Left ventricle myocardium inferior (tissue), 1 donor: Measurements from ENCODE around the gene ESR1. TPM values are rescaled to one million over a fixed set of nuclear protein-coding genes. Genes with fewer than 3 reads are reported as not detected.

ENCODE experiments used
- DNase-seq: peaks from one replicate; pipeline ENCODE4 v3.0.0-alpha.2; 2020
- H3K27ac ChIP-seq: fragments of 200-600 bp; replicated peaks from 2 replicates; pipeline ENCODE4 v1.8.0; 2021
- H3K27me3 ChIP-seq: fragments of 200-600 bp; 2 replicates; pipeline ENCODE4 v1.8.0; 2021; ENCODE audit warnings: low read depth
- H3K36me3 ChIP-seq: fragments of 200-600 bp; 2 replicates; pipeline ENCODE4 v1.8.0; 2021
- H3K4me1 ChIP-seq: fragments of 200-600 bp; 2 replicates; pipeline ENCODE4 v1.8.0; 2021
- H3K4me3 ChIP-seq: fragments of 200-600 bp; 2 replicates; pipeline ENCODE4 v1.8.0; 2021; ENCODE audit warnings: mild to moderate bottlenecking, moderate library complexity
- H3K9me3 ChIP-seq: fragments of 200-600 bp; replicated peaks from 2 replicates; pipeline ENCODE4 v1.8.0; 2021
- intact Hi-C: fragments of 100-400 bp; cut with micrococcal nuclease; formaldehyde crosslinking; loops from one replicate; pipeline ENCODE4 v1.11.0; 2022
- total RNA-seq: library from RNA; stranded (reverse); fragmentation: NEBNext Ultra II Directional; extraction: Animal tissue kit (Norgen Biotek cat#: 25700); gene quantifications from one replicate; pipeline ENCODE4 v1.2.1, GENCODE V29; 2021
- TF ChIP-seq, protein P1 (sequence below): fragments of 200-600 bp; IDR thresholded peaks from 2 replicates; pipeline ENCODE4 v1.8.0; 2021; ENCODE audit warnings: antibody characterized with exemption, mild to moderate bottlenecking, borderline replicate concordance
- donor health status: DM: no; HTN: yes; CAD: no; lungs with severe emphysema.

The ESR1 gene
- total RNA-seq, 1 donor from 2014 or later: 1.6 TPM

GRCh38 chr6:152121910-152122309 lies 314.4 kb downstream of the ESR1 start:
- intact Hi-C loops: loop anchor here (5.0 to 10.0 kb wide), 2 partner anchors 355 to 427 kb away; no protein-coding TSS in a partner anchor
- H3K4me1 ChIP-seq: peaks cover 44% of the 10 kb centered on the region
- no peak for DNase-seq
- H3K4me3 ChIP-seq: no peak overlapping the region
- H3K27me3 ChIP-seq: no peaks in the 10 kb centered on the region
- peak overlapping the region; percentile 36 for H3K27ac ChIP-seq
- no peaks in the 10 kb centered on the region for H3K9me3 ChIP-seq
- peaks cover 46% of the 10 kb centered on the region for H3K36me3 ChIP-seq
- TF ChIP-seq, protein P1, sequence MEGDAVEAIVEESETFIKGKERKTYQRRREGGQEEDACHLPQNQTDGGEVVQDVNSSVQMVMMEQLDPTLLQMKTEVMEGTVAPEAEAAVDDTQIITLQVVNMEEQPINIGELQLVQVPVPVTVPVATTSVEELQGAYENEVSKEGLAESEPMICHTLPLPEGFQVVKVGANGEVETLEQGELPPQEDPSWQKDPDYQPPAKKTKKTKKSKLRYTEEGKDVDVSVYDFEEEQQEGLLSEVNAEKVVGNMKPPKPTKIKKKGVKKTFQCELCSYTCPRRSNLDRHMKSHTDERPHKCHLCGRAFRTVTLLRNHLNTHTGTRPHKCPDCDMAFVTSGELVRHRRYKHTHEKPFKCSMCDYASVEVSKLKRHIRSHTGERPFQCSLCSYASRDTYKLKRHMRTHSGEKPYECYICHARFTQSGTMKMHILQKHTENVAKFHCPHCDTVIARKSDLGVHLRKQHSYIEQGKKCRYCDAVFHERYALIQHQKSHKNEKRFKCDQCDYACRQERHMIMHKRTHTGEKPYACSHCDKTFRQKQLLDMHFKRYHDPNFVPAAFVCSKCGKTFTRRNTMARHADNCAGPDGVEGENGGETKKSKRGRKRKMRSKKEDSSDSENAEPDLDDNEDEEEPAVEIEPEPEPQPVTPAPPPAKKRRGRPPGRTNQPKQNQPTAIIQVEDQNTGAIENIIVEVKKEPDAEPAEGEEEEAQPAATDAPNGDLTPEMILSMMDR: no peak

- no peak overlapping the region for H3K4me3 ChIP-seq
- TF ChIP-seq, protein P1: no peak
- peak overlapping the region; percentile 36 for H3K27ac ChIP-seq
- H3K27me3 ChIP-seq: no peaks in the 10 kb centered on the region
- peaks cover 44% of the 10 kb centered on the region for H3K4me1 ChIP-seq
- no peak for DNase-seq
- intact Hi-C loops: loop anchor here (5.0 to 10.0 kb wide), 2 partner anchors 355 to 428 kb away; no protein-coding TSS in a partner anchor
- H3K36me3 ChIP-seq: peaks cover 51% of the 10 kb centered on the region
- H3K9me3 ChIP-seq: no peaks in the 10 kb centered on the region
These were observed 315.0 kb downstream of the ESR1 start for GRCh38 chr6:152122434-152122833.

GRCh38 chr6:152123076-152123475 lies 315.6 kb downstream of the ESR1 start:
- TF ChIP-seq, protein P1: no peak
- Histone ChIP-seq H3K36me3 (peaks cover 54% of the 10 kb centered on the region), H3K4me3 (no peak overlapping the region), H3K9me3 (no peaks in the 10 kb centered on the region), H3K27ac (no peak overlapping the region), H3K27me3 (no peaks in the 10 kb centered on the region), H3K4me1 (peaks cover 48% of the 10 kb centered on the region)
- intact Hi-C loops: loop anchor here (5.0 to 10.0 kb wide), 2 partner anchors 356 to 428 kb away; no protein-coding TSS in a partner anchor
- no peak for DNase-seq

- H3K4me1 ChIP-seq: peaks cover 63% of the 10 kb centered on the region
- no peaks in the 10 kb centered on the region for H3K9me3 ChIP-seq
- no peaks in the 10 kb centered on the region for H3K27me3 ChIP-seq
- TF ChIP-seq, protein P1: peak; percentile 84
- DNase-seq: no peak
- intact Hi-C loops: loop anchor here (5.0 to 10.0 kb wide), 2 partner anchors 357 to 430 kb away; no protein-coding TSS in a partner anchor
- no peak overlapping the region for H3K4me3 ChIP-seq
- peaks cover 63% of the 10 kb centered on the region for H3K36me3 ChIP-seq
- H3K27ac ChIP-seq: peak overlapping the region; percentile 86
These were observed 317.1 kb downstream of the ESR1 start for GRCh38 chr6:152124429-152125074.

DNA sequence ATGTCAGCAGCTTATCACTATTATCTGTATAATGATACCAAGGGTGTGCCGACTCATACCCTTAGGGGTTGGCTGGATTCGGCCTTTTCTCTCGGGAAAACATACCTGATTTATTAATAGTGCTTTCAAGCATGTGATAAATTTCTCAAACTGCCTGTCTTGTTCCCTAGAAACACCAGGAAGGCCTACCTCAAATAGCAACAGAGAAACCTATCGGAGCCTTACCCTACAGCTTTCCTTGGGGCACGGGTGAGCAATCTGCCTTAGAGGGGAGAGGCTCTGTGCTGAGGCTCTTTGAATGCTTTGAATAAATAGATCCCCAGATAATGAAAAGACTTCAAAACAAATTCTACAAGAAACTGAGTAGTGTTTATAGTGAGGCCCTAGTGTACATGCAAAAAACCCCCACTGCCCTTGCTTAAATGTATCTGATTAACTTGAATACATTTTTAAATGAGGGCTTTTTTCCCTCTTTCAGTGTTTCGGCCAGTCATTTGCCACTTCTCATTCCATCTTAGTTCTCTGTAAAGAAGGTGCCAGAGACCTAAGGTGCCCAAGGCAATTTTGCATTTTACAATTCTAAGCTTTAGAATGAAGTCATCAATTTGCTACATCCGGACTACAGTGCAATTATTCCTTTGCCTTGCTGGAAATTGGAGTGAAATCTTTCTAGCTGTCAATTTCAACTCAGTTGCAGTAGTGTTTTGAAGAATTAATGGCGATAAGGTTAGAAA lies 320.1 kb downstream of the ESR1 start:
- Histone ChIP-seq H3K9me3 (no peaks in the 10 kb centered on the region), H3K36me3 (peaks cover 60% of the 10 kb centered on the region), H3K4me1 (peaks cover 66% of the 10 kb centered on the region), H3K27me3 (no peaks in the 10 kb centered on the region), H3K27ac (peak overlapping the region; percentile 86), H3K4me3 (no peak overlapping the region)
- TF ChIP-seq, protein P1: no peak
- intact Hi-C loops: loop anchor here (10.0 kb wide), 1 partner anchor 433 kb away; no protein-coding TSS in a partner anchor
- no peak for DNase-seq
